NT2/D1 (cell line): ENCODE results near the gene ZWINT.

Experiments used
- SUZ12 ChIP-seq: IDR thresholded peaks from 2 replicates; pipeline ENCODE4 v1.6.1; 2011; ENCODE audit not compliant: insufficient read length, insufficient read depth; ENCODE audit errors: extremely low read depth
- YY1 ChIP-seq: IDR thresholded peaks from 2 replicates; pipeline ENCODE4 v1.6.1; 2011; ENCODE audit not compliant: insufficient read length, insufficient read depth

GRCh38 chr10:56360583-56360966, 484 bp downstream of the ZWINT start:
- TF ChIP-seq YY1 (no peak), SUZ12 (no peak)
